ENCODE results near the gene MRPL40. TPM values are rescaled to one million over a fixed set of nuclear protein-coding genes. Genes with fewer than 3 reads are reported as not detected.

The MRPL40 gene
- total and polyA plus RNA-seq, 2 of the 13 experiments (the other 11 are each of a cell fraction or from before 2014, with no cell fraction given), result 42.7 to 79.7 TPM

- TF ChIP-seq ISL2 (CRISPR knock-in tag; IDR thresholded peaks at IDR 0.05) (0 out of 2 replicates have a peak, but pooled peaks have one; percentile 22), ZNF510 (CRISPR knock-in tag; IDR thresholded peaks at IDR 0.05; ENCODE audit: low read depth) (no peak), ZNF12 (CRISPR knock-in tag; IDR thresholded peaks at IDR 0.05) (no peak), ZBTB14 (CRISPR knock-in tag; IDR thresholded peaks at IDR 0.05) (no peak), TEAD2 (CRISPR knock-in tag; IDR thresholded peaks at IDR 0.05) (no peak), HOXA5 (CRISPR knock-in tag; IDR thresholded peaks at IDR 0.05) (0 out of 2 replicates have a peak, but pooled peaks have one; percentile 29), ZNF281 (CRISPR knock-in tag; IDR thresholded peaks at IDR 0.05; ENCODE audit: borderline replicate concordance) (no peak), MYPOP (CRISPR knock-in tag; IDR thresholded peaks at IDR 0.05) (peak; percentile 79), FOXA1 (IDR thresholded peaks at IDR 0.05) (no peak), FOXA1 (CRISPR knock-in tag; IDR thresholded peaks at IDR 0.05) (no peak), DZIP1 (CRISPR knock-in tag; IDR thresholded peaks at IDR 0.05) (no peak), MIER2 (CRISPR knock-in tag; IDR thresholded peaks at IDR 0.05) (no peak), PAF1 (CRISPR knock-in tag; IDR thresholded peaks at IDR 0.05) (no peak), SIX4 (CRISPR knock-in tag; IDR thresholded peaks at IDR 0.05) (no peak), SMAD1 (CRISPR knock-in tag; IDR thresholded peaks at IDR 0.05; ENCODE audit: borderline replicate concordance, low read depth) (no peak)
Measured at GRCh38 chr22:19430890-19431541, 1.3 kb upstream of the MRPL40 start (continued).
